IMR-90 (cell line): Measurements from ENCODE around the gene NLRP3.

ENCODE experiments used
- CEBPB ChIP-seq: IDR thresholded peaks from 2 replicates; pipeline ENCODE4 v1.6.1; 2012; ENCODE audit warnings: low read depth, low read length, improper control_type of control experiment
- MAFK ChIP-seq: IDR thresholded peaks from 2 replicates; pipeline ENCODE4 v1.6.1; 2012; ENCODE audit warnings: low read depth, low read length, improper control_type of control experiment
- MXI1 ChIP-seq: IDR thresholded peaks from 2 replicates; pipeline ENCODE4 v1.6.1; 2012; ENCODE audit warnings: low read depth, mild to moderate bottlenecking, low read length, moderate library complexity, borderline replicate concordance
- POLR2A ChIP-seq: IDR thresholded peaks from 2 replicates; pipeline ENCODE4 v1.6.1; 2012; ENCODE audit warnings: mild to moderate bottlenecking, low read depth, low read length
- RAD21 ChIP-seq: IDR thresholded peaks from 2 replicates; pipeline ENCODE4 v1.6.1; 2012; ENCODE audit warnings: low read length, improper control_type of control experiment
- RFX5 ChIP-seq: IDR thresholded peaks from 2 replicates; pipeline ENCODE4 v1.8.0; 2012; ENCODE audit warnings: low read depth, mild to moderate bottlenecking, low read length, moderate library complexity
- SMC3 ChIP-seq: fragments of 150-350 bp; IDR thresholded peaks from 2 replicates; pipeline ENCODE4 v1.6.1; 2016; ENCODE audit warnings: low read depth, mild to moderate bottlenecking, antibody characterized with exemption, low read length, moderate library complexity
- TF ChIP-seq, protein P1 (sequence below): conservative IDR thresholded peaks from 2 replicates; pipeline ENCODE4 v1.5.1; 2012; ENCODE audit warnings: mild to moderate bottlenecking, low read depth, low read length, improper control_type of control experiment

DNA sequence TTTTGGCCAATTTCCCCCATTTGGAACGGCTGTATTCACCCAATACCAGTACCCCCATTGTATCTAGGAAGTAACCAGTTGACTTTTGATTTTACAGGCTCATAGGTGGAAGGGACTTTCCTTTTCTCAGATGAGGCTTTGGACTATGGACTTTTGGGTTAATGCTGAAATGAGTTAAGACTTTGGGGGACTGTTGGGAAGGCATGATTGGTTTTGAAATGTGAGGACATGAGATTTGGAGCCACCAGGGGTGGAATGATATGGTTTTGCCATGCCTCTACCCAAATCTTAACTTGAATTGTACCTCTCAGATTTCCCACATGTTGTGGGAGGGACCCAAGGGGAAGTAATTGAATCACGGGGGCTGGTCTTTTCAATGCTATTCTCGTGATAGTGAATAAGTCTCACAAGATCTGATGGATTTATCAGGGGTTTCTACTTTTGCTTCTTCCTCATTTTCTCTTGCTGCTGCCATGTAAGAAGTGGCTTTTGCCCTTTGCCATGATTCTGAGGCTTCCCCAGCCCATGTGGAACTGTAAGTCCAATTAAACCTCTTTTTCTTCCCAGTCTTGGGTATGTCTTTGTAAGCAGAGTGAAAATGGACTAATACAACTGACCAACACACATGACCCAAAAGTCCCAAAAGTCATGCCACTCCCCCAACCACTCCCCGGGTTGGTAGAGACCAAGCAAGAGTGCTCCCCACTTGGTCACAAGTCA lies 48.9 kb upstream of the NLRP3 start:
- TF ChIP-seq, protein P1, sequence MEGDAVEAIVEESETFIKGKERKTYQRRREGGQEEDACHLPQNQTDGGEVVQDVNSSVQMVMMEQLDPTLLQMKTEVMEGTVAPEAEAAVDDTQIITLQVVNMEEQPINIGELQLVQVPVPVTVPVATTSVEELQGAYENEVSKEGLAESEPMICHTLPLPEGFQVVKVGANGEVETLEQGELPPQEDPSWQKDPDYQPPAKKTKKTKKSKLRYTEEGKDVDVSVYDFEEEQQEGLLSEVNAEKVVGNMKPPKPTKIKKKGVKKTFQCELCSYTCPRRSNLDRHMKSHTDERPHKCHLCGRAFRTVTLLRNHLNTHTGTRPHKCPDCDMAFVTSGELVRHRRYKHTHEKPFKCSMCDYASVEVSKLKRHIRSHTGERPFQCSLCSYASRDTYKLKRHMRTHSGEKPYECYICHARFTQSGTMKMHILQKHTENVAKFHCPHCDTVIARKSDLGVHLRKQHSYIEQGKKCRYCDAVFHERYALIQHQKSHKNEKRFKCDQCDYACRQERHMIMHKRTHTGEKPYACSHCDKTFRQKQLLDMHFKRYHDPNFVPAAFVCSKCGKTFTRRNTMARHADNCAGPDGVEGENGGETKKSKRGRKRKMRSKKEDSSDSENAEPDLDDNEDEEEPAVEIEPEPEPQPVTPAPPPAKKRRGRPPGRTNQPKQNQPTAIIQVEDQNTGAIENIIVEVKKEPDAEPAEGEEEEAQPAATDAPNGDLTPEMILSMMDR: no peak
- TF ChIP-seq POLR2A (no peak), MXI1 (no peak), RAD21 (no peak), CEBPB (no peak), MAFK (no peak), SMC3 (no peak), RFX5 (no peak)
